ENCODE data around the gene PLEKHF1.

- TF ChIP-seq SPI1 (IDR thresholded peaks at IDR 0.05; ENCODE audit: borderline replicate concordance, low read depth) (no peak), CTCF (IDR thresholded peaks at IDR 0.05; ENCODE audit: insufficient read depth, low read length) (no peak), POLR2AphosphoS5 (IDR thresholded peaks at IDR 0.05; ENCODE audit: low read depth) (no peak), GABPA (IDR thresholded peaks at IDR 0.05; ENCODE audit: low read depth) (no peak), REST (IDR thresholded peaks at IDR 0.05; ENCODE audit: insufficient replicate concordance, low read depth) (no peak)
Observed at GRCh38 chr19:29664753-29665214, 477 bp upstream of the PLEKHF1 start.
